HG03159 (cell line): ENCODE data around the gene HIRA.

Experiments used
- ATAC-seq: cut with Tn5 transposase; IDR thresholded peaks from one replicate; pipeline ENCODE4 v1.9.1; 2021; ENCODE audit warnings: mild to moderate bottlenecking, moderate library complexity; ENCODE audit not compliant: unreplicated experiment

The HIRA gene

GRCh38 chr22:19358195-19358594 is 73.3 kb downstream of the HIRA start:
- no peak for ATAC-seq

DNA sequence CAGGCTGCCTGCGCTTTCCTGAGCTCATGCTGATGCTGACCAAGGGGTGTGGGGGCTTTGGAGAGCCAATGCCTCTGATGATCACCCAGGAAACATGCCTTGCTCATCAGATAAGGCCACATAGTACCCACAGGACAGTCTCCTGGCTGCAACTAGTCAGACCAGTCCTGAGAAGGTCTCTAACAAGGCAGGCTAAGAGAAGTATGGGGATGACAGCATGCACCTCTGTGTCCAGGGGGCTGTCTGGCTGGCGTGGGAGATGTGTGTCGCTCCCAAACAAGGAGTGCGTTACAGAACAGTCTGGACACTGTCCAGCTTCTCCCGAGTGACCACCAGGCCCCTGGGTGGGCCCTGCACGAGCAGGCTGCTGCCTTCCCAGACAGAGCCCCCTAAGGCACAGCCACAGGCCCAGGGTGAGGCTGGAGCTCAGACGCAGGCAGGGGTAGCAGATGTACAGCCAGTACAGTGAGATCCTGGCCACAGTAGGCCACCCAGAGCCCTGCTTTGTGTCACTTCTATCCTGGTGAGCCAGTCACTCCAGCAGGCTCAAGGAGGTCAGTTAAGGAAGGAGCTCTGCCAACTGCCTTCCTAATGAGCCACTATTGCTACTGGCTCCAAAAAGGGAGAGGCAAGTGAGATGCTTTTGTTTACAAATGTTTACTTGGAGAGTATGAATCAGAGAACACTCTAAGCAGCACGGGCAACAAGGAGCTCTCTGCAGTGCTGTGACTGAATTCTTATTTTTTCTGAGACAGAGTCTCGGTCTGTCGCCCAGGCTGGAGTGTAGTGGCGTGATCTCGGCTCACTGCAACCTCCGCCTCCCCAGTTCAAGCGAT is 74.0 kb downstream of the HIRA start:
- ATAC-seq: no peak

- ATAC-seq: no peak
Observed at GRCh38 chr22:19356708-19357269, 74.7 kb downstream of the HIRA start.

DNA sequence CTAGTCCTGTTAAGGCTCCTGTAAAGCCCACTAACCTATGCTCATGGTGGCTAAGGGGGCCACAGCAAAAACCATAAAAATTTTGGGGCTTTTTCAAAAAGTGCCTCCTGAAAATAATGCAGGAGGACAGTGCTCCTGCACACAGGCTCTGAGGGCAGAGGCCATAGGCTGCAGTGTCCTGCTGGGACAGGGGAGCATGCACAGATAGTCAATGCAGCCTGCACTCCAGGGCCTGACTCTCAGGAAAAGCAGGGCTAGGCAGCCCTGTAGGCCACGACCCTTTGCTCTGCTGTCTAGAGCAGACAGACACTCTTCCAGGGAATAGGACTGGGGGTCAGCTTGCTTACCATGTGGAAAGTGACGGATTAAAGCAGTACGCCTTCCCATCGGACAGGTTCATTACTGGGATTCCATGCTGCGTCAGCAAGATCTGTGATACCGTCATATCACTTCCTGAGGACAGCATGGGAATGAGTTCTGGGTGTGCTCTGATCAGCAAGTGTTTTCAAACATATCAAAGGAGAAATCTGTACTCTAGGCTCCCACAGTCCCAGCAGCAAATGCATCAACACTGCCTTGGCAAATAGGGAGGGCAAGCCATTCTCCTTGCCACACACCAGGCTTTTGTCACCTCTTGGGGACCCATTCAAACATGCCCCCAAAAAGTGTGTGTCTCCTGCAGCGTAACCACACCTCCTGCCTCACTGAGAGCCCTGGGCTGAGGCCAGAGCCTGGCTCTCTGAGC is 75.9 kb downstream of the HIRA start:
- no peak for ATAC-seq

DNA sequence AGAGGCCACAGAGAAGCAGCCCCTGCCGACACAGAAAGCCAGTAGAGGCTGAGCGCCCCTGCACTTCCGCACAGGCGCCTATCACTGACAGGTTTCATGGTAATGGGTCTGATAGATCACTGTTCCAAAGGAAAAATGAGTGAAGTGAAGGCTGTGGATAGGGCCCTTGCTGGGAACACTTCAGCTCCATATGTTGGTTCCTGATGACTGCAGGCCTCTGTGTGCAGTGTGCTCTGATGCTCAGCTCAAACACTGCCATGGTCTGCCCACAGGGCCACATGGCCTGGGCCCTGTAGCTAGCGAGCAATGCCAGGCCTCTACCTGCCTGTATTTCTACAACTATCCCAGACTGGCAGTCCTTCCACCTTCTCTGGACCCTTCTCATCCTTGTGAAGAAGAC is 77.3 kb downstream of the HIRA start:
- ATAC-seq: no peak

- ATAC-seq: no peak
Observed at GRCh38 chr22:19353363-19354131, 78.0 kb downstream of the HIRA start.

GRCh38 chr22:19352766-19353165 is 78.8 kb downstream of the HIRA start:
- ATAC-seq: no peak

GRCh38 chr22:19352217-19352616 is 79.3 kb downstream of the HIRA start:
- no peak for ATAC-seq

DNA sequence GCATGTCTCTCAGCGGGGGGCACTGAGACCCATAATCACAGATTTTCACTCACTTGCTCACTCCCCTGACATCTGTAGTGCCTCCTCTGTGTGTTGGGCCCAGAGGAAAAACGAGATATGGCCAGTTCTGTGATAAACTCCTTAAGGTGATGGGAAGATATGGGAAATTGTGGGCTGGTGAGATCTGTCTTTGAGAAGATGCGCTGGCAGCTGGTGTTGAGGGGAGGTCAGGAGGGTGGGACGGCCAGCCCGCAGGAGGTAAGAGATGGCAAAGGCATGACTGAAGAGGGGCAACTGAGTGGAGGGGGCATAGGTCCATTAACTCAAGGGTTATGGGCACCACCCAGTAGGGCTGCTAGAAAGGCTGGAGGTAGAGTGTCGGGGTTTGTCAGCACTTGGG is 79.9 kb downstream of the HIRA start:
- ATAC-seq: no peak

- ATAC-seq: no peak
Observed at GRCh38 chr22:19350947-19351346, 80.6 kb downstream of the HIRA start.

DNA sequence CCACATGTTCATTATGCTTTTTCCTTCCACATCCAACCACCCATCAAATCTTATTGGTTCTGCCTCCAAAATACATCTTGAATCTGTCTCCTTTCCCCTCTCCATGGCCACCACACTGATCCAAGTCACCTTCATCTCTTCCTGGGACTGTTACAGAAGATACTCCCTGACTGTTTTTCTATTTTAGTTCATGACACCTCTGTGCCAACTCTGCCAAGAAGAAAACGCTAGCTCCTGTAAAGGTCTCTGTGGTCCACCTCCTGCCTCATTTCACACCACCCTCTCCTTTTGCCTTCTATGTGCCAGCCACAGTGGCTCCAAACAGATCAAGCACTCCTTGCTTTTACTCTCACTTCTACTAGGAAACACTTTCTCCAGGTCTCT is 81.1 kb downstream of the HIRA start:
- no peak for ATAC-seq

DNA sequence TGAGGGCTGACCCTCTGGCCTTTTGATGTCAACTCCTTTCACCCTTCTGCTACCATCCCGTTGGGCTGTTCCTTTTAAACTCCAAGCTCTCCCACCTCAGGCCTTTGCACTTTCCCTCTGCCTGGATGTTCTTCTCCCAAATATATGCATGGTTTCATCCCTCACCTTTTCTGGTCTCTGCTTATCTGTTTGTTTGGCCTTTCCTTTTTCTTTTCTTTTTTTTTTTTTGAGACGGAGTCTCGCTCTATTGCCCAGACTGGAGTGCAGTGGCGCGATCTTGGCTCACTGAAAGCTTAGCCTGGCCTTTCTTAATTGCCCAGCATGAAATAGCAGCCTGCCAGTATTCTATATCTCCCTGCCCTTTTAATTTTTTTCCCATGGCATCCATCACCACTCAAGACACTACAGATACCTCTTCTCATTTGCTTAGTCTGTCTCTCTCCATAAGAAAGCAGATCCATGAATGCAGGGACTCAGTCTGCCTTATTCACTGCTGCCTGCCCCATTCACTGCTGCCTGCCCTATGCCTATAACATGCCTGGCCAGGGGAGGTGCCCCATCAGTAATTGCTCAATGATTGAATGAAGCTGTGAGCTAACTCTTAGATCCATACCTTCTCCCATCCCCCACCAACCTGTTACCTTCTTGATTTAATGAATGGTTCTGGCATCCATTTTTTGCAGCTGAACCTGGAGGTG is 81.6 kb downstream of the HIRA start:
- ATAC-seq: no peak

GRCh38 chr22:19346677-19347265 is 84.8 kb downstream of the HIRA start:
- ATAC-seq: no peak

DNA sequence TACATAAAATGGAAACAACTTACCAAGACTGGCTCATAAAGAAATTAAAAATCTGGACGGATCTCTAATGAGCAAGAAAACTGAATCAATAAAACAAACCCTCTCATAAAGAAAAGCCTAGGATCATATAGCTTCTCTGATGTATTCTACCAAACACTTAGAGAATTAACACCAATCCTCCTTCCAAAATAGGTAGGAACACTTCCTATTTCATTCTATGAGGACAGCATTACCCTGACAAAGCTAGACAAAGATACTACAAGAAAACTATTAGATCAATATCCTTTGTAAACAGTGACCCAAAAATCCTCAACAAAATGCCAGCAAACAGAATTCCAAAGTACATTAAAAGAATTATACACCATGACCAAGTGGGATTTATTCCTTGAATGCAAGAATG is 87.1 kb downstream of the HIRA start:
- ATAC-seq: no peak

GRCh38 chr22:19343470-19343869 is 88.1 kb downstream of the HIRA start:
- no peak for ATAC-seq

GRCh38 chr22:19341500-19341899 is 90.0 kb downstream of the HIRA start:
- no peak for ATAC-seq

- no peak for ATAC-seq
Observed at GRCh38 chr22:19337137-19337536, 94.4 kb downstream of the HIRA start.

DNA sequence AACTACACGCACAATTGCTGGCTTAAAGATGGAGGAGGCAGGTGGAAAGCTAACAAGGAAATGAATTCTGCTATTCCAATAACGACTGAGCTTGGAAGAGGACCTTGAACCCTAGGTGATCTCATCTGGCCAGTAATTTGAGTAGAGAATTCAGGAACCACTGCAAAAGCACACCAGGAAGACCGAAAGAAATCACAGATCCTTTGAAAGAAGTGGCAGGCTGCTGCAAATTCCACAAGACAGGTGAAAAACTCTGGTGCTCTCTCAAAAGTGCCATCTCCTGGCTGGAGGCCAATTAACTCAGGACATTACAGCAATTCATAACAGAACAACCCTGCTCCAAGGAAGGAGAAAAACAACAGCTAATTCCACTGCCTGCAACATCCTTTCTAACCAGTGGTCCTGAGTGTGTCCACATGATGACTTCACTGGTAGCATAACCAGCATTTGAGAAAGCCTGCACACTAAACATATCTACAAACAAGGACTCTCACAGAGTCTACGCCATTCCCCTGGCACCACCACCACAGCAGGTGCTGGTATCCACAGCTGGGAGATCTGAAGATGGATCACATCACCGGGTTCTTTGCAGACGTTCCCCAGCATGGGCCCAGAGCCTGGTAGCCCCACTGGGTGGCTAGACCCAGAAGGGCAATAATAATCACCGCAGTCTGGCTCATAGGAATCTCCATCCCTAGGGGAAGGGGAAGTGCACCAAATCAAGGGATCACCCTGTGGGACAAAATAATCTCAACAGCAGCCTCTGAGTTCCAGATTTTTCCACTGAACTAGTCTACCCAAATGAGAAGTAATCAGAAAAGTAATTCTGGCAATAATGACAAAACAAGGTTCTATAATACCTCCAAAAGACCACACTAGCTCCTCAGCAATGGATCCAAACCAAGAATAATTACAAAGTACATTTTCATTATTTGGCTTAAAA is 95.1 kb downstream of the HIRA start:
- ATAC-seq: no peak

DNA sequence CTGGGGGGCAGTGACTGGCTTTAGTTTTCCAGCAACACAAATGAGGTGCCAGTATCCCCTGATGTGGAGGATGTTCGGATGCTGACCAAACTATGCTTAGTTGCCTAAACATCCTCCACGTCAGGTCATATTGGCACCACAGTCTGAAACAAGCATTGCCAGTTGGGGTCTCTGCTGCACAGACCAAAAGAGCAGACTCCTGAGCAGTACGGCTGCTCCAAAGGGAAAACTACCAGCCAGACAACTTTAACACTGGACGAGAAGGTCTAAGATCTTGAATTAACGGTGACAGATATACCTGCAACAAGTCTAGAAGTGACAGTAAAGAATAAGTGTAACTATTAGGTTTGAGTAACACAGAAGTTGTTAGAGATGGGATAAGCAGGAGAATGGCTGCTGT is 99.6 kb downstream of the HIRA start:
- no peak for ATAC-seq
